A172 (cell line): Measurements from ENCODE around the gene PNLIPRP2. TPM values are rescaled to one million over a fixed set of nuclear protein-coding genes. Genes with fewer than 3 reads are reported as not detected.

Source experiments
- DNase-seq: peaks from one replicate; pipeline ENCODE4 v3.0.0-alpha.2; 2015; ENCODE audit warnings: low spot score
- total RNA-seq: library from RNA; depleted of rRNA; stranded (reverse); fragments of >200 nt; shearing (Covaris generic); gene quantifications from 2 replicates; pipeline ENCODE4 v1.2.3, GENCODE V29; 2014

PNLIPRP2 gene
- total RNA-seq, 1 experiment from 2014 or later: not detected

DNA sequence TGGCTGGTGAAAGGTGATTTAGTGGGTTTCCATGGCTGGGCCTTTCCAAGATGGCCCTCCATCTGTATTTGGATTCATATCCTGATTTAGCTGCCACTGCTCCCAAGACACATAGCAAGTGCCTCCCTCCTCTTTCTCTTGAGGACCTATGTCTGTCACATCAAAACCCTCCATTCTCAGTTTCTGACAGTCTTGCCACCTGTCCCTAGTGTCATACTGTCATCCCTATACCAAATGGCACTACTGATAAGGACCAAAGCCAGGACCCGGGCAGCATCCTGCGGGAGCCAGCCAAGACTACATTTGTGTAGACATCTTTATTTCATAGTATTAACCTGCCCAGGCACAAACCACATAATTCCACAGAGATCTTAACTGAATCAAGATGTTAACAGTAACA, 34.8 kb downstream of the PNLIPRP2 start:
- DNase-seq: no peak

DNA sequence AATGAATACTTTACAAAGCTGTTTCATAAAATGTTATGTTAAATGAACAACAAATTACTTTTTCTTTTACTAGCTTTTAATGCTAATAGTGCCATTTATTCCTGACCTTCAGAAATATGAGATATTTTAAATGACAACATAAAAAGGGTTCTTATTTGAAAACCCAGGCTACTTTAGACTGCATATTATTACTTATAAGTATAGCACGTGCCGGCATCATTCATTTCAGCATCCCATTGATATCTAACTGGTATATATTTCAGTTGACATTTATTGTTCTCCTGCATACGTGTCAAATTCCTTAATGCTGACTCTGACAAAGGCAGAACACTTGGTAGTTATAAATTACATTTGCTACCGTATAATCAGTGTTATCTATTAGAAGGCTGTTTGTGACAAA, 35.3 kb downstream of the PNLIPRP2 start:
- no peak for DNase-seq

DNA sequence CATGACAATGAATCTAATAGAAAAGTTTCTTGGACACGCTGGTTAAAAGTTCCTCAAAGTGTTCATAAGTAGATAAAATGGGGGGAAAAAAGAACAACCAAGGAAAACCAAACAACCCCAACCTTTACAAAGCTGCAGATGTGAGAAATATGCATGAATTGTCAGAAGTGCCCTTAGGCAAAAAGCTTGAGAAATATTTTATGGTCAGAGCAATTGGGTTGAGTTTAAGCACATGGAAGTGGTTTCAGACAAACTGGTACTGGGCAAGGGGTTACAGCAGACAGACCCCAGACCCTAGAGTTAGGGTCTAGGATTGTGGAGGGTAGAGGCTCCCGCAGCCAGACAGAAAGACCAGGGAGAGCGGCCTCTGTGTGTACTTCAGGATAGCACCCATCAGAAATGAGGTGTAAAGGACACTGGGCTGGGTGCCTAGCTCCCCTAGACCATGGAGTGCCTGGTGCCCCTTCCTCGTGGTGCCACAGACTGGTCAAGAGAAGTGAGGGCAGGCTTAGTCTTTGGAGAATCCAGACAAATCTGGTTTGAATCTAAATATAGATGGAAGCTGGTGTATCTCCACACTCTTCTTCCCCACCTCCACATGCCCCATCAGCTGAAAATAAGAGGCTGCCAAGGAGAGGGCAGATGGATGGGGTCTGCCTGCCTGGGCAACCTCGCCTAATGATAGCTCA, 37.3 kb downstream of the PNLIPRP2 start:
- no peak for DNase-seq

DNA sequence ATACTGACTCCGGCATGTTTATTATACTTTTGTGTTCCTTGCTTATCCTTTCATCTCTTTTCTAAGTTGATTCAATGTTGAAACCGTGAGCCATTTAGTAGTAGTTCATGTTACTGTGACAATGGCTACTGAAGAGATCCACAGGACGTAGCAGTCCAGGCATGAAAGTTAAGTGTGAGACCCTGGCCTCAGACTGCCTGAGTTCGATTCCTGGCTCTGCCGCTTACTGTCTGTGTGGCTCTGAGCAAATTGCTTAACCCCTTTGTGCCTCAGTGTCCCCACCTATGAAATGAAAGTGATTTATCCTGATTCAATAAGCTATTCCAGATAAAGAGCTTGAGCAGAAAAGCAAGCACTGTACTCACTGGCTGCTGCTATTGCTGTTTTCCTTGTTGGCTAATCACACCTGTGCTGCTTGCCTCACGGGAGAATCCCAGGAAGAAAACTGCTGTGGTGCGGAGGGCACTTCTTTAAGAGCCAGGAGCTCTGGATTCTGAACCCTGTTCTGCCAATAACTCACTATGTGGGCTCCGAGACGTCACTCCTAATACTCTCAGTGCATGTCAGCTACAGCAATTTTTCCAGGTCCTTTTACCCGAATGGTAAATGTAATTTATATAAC, 38.4 kb downstream of the PNLIPRP2 start:
- no peak for DNase-seq

DNA sequence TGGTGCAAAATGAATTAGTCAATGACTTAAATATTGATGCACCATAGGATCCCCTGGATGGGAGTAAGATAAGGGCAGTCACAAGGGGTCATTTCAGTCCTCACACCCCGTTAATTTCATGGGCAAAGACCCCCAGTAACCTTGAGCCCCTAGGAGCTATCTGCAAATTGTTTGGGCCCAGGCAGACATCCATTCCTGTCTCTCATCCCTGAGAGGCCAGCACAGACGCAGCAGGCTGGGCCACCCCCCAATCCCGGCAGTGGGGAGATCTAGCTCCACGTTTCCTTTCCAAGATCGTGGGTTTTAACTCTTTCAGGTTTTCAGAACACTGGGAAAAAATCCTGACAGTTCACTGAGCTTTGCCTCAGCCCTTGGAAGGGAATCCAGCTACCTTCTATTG, 40.1 kb downstream of the PNLIPRP2 start:
- no peak for DNase-seq

DNA sequence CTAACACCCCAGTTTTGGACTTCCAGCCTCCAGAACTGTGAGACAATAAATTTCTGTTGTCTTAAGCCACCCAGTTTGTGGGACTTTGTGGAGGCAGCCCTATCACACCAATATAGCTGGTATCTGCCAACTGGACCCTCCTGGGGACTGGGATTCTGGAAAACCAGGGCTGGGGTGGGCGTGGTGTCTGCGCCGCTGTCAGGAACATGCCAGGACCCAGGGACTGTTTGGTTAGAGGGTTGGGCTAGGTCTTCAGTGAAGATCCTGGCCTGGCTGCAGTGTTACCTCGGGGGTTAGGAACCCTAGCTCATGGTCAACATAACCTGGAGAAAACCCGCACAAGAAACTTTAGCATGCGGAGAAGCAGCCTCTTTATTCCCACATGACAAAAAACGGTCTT, 42.6 kb downstream of the PNLIPRP2 start:
- DNase-seq: no peak

DNA sequence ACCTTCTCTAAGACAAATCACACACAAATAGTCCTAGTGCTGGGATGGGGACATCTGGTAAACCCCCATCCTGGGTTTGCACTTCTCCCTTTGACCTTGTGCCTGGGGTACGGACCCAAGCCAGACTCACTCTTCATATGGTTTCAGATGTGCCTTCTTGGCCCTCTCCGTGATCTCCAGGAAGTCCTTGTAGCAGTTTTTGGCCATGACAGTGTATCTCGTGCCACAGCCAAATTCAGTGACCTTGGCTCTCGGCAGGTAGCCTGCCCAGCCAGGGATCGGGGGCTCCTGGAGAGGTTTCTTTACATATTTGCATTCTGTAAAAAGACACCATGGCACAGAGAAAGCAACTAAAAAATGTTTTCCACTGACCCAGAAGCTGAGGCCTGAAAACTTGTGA, 43.9 kb downstream of the PNLIPRP2 start:
- no peak for DNase-seq

DNA sequence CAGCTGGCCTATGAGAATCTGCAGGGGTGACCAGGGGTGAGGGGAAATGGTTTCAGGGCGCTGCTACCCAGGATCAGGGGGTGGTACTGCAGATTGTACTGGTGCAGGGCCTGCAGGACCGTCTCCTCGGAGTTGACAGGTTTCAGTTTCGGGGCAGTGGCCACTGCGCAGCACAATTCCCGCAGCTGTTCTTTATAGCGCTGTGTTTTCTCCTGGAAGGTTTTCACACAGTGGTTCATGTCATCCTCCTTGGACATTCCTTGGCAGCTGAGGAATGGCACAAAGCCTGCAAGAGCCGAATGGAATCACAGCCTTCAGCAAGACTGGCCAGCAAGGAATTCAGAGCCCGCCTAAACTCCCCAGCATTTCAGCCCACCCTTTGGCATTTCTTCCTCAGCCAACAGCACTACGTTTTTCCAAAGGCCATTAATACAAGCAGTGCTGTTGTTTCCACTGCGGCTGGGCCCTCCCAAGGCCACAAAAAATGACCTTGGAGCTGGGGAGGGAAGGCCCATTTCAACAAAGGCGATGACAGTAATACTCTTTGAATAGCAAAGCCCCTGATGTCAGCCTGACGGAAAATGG, 44.9 kb downstream of the PNLIPRP2 start:
- DNase-seq: no peak

DNA sequence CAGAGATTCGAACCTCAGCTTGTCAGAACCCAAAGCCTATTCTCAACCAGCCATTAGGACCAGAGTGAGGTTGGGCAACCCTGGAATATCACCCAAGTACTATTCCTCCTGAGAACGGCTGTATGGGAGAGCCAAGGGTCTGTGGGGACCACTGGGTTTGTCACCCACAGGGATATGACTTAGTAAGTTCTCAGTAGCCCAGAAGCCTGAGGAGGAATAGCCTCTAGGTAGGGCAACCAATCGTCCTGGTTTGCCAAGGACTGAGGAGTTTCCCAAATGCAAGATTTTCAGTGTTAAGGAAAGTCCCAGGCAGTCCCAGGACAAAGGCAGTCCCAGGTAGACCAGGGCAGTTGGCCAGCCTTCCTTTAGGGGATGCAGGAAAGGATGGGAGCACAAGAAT, 46.7 kb downstream of the PNLIPRP2 start:
- no peak for DNase-seq

DNA sequence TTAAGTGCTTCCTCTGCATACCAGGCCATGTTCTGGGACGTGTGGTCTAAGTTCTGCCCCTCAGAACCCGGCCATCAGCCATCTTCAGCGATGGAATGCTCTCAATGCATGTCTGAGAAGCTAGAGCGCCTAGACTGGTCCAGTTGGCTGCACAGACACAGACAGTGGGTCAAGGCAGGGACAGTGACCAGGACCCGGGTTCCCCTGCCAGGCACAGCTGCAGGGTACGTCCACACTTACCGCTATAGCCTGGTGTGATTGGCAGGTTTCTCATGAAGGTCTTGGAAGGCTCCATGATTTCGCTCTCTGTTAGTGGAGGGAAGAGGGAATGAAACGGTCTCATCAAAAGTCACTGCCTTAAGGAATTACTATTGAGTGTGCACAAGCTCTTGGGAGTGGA, 47.3 kb downstream of the PNLIPRP2 start:
- no peak for DNase-seq

DNA sequence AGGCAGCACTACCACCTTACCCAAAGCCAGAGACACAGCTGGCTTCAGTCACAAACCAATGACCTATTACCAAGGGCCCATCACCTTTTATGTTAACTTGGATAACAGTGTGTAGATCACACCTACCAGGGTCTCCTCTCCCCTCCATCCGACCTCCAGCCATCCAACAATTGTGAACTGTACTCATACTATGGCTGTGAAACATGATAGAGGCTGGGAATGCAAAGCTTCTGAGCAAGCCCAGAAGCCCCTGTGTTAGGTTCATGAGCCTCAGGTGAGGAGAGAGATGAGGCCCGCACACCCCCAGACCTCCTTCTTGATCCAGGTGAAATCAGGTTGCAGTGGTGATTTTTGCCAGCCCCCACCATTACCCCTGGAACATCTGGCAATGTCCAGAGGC, 47.7 kb downstream of the PNLIPRP2 start:
- no peak for DNase-seq

DNA sequence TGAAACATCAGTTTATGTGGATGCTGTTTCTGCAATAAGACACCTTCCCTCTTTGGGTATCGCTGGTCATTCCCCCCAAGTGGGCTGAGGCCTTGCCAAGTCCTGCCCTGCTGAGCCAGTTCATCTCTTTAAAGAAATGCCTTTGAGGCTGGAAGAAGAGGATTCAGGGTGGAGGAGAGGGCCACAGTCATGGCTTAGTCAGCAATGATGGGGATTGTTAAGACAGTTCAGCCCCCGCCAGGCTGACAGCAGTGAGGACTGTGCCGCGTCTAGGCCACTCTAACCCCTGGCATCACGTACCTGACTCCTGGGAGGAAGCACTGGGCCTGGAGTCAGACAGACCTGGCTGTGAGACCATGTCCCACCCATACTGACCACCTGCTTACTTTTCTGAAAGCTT, 48.3 kb downstream of the PNLIPRP2 start:
- DNase-seq: no peak

DNA sequence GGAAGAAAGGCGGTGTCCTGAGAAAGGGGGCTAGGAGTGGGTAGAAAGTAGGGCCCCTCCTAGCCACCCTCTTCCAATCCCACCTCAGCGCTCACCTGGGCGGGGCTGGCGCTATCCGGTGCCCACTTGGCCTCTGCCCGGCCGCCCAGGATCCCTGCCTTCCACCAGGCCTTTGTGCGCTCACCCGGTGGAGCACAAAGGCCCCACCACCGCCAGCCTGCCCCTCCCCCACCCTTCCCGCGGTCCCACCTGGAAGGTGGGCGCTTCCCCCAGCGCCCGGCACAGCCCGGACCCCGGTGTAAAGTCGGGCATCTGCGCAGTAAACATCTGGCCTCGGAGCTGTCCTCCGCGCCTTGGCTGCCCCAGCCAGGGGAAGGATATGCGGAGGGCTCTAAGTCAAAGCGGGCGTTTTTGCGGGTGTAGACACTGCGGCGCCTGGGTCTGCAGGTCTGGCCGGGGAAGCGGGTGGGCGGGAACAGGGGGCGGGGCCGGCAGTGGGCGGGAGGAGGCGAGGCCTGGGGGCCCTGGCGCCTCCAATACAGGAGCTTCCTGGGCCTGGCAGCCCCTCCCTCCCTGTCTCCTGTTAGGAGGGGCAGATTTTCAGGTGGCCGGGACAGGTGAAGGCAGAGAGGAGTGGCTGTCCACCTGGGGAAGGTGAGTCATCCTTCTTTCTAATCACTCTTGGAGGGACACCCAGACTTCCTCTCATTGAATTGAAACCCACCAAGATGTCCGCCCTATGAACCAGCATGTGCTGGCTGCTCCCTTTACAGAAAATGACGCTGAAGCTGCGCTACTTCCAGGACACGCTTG, 49.3 kb downstream of the PNLIPRP2 start:
- no peak for DNase-seq

DNA sequence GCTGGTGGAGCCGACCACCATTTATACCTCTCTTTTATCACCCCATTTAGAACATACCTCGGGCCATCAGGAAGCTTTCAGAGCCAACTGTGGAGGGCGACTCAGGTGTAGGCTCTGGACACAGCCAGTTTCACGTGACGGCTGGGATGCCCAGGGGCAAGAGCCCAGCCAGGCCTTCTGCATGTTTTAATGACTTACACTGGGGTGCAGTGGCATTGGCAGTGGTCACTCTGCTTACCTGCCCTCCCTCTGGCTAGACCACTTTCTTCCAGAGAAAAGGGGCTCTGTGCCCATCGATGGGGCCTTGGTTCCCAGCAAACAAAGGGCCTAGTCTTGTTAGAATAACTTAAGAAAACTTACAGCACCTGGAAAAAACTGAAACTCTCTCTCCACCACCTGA, 50.0 kb downstream of the PNLIPRP2 start:
- DNase-seq: no peak

DNA sequence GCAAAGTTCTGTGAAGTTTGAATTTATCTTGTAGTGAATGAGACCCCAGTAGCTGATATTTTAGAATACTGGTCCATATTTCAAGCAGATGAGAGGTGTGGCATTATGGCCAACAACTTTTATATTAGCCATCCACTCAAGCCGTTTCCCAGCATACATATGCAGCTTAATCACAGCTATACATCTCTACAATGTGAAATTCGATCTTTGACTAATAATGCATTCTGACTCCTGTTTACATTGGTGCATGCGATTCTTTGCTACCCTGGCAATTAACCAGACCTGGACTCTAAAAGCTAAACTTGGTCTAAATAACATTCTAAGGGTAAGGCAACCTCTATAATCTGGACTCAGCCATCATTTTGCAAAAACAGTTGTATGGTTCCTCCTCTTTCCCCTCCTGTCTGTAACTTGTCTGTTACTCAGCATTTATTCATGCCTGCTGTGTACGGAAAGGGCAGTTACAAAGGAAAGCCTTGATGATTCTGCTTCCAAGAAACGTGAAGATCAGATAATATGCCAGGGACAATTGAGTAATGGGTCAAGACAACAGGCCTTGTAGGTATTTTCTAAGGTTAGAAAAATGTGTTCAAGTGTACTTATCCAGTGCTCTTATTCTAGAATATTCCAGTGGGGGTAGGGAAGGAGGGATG, 50.6 kb downstream of the PNLIPRP2 start:
- DNase-seq: no peak

DNA sequence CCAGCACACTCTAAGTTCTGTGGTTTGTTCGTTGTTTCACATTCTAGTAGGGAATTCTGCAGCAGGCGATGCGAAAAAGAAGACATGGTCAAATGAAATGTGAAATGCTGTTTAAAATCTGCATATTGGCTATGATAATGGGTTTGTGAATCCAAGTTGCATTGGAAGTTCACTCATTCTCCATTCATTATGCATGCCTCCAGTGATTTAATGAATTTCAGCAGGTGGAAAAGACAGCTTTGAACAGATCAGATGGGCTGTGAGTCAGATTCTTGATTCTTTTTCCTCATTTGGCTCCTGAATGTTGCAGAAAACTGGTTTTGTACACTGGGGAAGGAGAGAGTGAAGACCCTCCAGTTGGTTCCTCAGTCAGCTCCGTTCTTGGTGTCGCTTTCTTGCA, 52.1 kb downstream of the PNLIPRP2 start:
- DNase-seq: no peak

DNA sequence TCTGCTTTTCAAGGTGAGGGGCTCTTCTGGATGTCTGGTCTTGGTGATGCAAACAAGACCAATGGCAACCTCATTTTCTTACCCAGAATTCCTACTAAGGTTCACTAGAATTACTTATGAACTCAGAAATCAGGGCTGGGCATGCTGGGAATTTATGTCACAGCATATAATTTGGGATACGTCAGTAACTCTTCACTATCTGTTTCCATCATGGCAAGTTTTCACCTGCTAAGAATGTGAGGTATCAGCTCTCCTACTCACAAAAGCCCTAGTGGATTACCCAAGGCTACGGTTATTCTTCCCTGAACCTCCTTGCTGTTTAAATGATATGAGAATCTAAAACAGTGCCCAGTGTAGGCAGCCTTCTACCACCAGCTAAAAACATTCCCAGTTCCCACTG, 53.1 kb downstream of the PNLIPRP2 start:
- DNase-seq: no peak

DNA sequence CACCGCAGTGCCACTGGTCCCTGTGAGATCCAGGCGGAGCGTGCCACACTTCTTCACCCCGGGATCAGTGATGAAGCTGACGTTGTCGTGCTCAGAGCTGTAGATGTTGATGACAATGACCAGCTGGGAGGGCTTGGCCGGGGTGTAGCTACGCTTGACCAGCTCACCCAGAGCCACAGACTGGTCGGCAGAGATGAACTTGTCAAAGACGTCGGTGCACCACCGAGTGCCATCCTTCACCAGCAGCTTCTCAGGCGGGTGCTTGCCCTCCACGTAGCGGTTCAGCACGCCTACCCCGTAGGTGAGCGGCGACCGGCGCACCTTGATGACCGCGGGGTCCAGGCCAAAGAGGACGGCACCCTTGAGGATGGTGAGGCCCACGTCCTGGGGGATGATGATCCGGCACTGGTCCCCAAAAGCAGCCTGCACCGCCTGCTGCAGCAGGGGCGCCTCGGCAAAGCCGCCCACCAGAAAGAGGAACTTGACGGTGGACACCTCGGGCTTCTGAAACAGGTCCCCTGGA, 54.2 kb downstream of the PNLIPRP2 start:
- no peak for DNase-seq

DNA sequence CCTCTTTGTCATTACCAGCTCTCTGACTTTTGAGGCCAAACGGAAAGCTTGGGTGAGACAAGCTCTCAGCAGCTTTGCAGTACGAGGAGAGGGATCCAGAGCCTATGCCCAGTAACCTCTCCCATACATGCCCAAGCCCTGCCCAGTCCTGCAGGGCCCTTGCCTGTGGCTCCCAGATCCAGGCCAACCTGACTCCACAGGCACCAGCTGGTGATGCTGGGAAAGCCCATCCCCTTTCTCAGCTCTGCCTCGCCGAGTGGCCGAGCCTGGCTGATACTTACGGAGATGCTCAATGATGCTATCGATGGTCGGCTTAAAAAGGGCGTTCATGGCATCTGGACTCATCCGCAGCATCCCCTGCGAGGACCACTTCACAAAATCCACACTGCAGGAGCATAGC, 55.4 kb downstream of the PNLIPRP2 start:
- DNase-seq: no peak

DNA sequence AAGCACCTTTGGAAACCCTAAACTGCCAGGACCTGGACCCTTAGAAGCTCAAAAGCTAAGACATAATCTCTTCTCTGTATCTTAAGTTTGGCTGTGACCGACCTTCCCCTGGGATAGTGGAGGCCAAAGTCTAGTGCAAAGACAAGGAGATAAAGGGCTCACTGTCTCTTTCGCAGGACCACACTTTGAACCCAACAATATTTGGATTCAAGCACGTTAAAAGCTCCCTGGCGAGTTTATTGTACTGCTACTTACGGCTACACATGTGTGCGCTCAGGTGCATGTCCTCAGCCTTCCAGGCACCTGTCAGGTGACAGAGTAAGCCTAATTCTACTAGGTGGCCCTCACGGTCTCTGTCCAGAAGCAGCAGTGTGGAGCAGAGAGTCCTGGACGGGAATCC, 55.9 kb downstream of the PNLIPRP2 start:
- no peak for DNase-seq

DNA sequence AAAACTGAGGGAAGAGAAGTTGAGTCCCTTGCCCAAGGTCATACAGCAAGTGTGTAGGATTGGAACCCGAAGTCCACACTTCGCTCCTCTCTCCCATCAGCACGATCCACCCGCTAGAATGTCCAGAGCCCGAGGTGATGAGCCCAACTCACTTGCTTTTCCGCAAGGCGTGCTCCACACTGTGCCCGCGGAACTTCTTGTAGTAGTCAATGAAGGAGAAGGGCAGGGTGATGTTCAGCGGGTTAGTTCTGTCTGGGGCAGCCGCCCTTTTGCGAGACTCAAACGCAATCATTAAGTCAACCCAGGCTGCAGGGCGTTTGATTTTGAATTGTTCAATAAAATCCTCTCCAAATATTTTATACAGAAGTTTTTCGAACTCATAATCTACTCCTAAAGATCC, 58.6 kb downstream of the PNLIPRP2 start:
- no peak for DNase-seq

DNA sequence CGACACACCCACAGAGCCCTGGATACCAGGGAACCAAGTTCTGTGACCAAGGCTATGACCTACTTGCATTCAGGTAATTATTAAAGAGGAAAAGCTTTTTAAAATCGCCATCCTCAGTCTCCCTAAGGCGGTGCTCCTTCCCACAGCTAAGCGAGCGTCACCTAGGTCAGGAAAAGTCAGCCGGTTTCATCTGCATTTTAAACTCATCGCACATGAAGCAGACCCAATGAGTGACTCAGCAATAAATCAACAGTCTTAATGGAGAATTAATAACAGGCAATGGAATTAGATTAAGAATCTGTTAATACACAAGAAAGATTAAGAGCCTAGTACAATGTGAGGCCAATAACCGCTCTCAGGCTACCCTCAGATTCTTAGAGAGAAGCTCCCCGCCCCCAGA, 62.4 kb downstream of the PNLIPRP2 start:
- DNase-seq: no peak
